Fibroblast of the aortic adventitia (primary cell): Measurements from ENCODE around the gene SLC46A2. TPM values are rescaled to one million over a fixed set of nuclear protein-coding genes. Genes with fewer than 3 reads are reported as not detected.

ENCODE experiments used
- DNase-seq: peaks from one replicate; pipeline ENCODE4 v3.0.0-alpha.2; 2010; ENCODE audit warnings: low read depth
- H3K4me3 ChIP-seq: 2 replicates; pipeline ENCODE4 v1.5.1; 2011; ENCODE audit warnings: low read depth, mild to moderate bottlenecking, control low read depth, low read length, moderate library complexity
- CTCF ChIP-seq: IDR thresholded peaks from 2 replicates; pipeline ENCODE4 v1.5.1; 2011; ENCODE audit warnings: mild to moderate bottlenecking, low read length, control low read depth, inconsistent platforms; ENCODE audit not compliant: insufficient read depth
- total RNA-seq: library from RNA; depleted of rRNA; stranded (reverse); fragments of >200 nt; gene quantifications from 2 replicates; pipeline ENCODE4 v1.2.3, GENCODE V29; 2012; ENCODE audit warnings: low replicate concordance

SLC46A2 gene
- total RNA-seq, 1 donor: not detected

GRCh38 chr9:112856200-112856599 is 34.5 kb downstream of the SLC46A2 start:
- DNase-seq: no peak
- no peak overlapping the region for H3K4me3 ChIP-seq
- TF ChIP-seq CTCF: no peak

DNA sequence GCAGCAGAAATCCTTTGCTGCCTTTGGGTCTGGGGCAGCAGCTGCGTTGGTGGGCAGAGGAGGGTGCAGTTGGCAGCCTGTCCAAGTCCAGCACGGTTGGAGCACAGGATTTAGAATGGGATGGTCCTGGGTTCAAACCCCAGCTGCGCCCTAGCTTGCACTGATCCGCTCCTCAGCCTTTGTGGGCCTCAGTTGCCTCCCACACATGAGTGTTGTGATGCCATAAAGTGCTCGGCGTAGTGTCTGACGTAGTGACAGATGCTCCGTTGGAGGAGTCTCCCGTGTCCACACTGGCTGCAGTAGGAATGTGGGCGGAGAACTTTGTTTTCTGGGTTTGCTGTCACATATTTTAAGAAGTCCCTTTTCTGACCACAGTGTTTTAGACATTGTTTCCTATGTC is 36.0 kb downstream of the SLC46A2 start:
- no peak for TF ChIP-seq CTCF
- no peak for DNase-seq
- H3K4me3 ChIP-seq: no peak overlapping the region

GRCh38 chr9:112853882-112854585 is 36.6 kb downstream of the SLC46A2 start:
- TF ChIP-seq CTCF: no peak
- H3K4me3 ChIP-seq: no peak overlapping the region
- DNase-seq: no peak

GRCh38 chr9:112852741-112853504 is 37.8 kb downstream of the SLC46A2 start:
- DNase-seq: no peak
- no peak for TF ChIP-seq CTCF

DNA sequence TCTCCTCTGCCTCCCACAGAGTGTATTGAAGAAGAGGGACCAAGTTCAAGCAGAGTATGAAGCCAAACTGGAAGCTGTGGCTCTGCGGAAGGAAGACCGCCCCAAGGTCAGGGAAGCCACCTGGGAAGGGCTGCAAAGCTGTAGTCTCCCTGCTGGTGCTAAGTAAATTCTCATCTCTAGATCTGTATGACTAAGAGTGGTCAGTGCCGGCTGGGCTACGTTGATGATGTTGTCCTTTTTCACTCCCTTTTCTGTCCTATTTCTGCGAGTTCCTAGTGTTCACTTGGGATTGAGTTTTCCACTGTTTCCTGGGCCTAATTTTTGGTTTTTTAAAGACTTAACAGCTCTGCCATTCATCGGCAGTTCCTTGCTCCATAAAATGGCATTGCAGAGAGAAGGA is 39.8 kb downstream of the SLC46A2 start:
- no peak for DNase-seq
- no peak for TF ChIP-seq CTCF
- H3K4me3 ChIP-seq: no peak overlapping the region

More at GRCh38 chr9:112852741-112853504, 37.8 kb downstream of the SLC46A2 start:
- H3K4me3 ChIP-seq: no peak overlapping the region

GRCh38 chr9:112849363-112849922 is 41.2 kb downstream of the SLC46A2 start:
- no peak overlapping the region for H3K4me3 ChIP-seq
- DNase-seq: no peak
- TF ChIP-seq CTCF: no peak
